Measurements from ENCODE around the gene TYW1.
"Not testable (repeated sequence)": the region's sequence is repeated elsewhere in the genome, so short reads cannot be mapped to it uniquely, and the experiment has no call there.

Gene TYW1

DNA sequence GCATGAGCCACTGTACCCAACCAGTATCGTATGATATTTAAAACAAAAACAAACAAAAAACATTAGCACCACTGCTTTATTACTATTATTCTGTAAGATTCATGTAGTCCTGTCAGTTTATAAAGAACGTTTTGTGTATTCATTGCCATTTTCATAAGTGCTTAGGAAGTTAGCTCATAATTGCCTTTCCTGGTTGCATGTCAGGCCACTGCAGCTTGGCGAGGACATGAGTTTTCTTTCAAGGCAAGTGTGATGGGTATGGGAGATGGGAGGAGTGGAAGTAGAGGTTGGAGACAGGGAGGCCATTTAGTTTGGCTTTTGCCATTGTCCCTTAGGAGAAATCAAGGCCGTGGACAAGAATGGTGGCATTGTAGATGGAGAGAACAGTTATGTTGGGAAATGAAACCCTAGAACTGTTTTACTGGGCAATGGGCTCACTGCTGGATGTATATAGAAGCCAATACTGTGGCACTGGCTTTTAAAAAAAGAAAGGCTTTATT is 48.9 kb downstream of the TYW1 start:
- DNase-seq (ENCODE audit: low spot score): no peak

DNA sequence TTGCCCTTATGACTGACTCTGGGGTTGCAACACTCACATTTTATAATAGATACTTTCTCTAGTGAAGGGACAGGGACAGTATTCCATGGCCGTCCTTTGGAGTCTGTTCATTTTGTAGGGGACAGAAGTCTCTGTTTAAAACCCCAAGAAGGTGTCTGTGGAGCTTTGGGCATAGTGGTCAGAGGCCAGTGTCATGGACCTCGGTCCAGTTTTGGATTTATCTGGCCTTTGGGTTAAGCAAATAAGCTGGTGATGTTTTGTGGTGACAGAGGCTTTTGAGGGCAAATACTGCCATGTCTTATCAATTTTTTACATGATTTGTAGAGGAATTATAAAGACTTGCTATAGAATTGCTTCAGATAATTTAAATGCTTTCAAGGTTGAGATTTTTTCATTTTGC is 50.2 kb downstream of the TYW1 start:
- not testable (repeated sequence) for DNase-seq (ENCODE audit: low spot score)

GRCh38 chr7:67049908-67050307 is 53.3 kb downstream of the TYW1 start:
- not testable (repeated sequence) for DNase-seq (ENCODE audit: low spot score)

DNA sequence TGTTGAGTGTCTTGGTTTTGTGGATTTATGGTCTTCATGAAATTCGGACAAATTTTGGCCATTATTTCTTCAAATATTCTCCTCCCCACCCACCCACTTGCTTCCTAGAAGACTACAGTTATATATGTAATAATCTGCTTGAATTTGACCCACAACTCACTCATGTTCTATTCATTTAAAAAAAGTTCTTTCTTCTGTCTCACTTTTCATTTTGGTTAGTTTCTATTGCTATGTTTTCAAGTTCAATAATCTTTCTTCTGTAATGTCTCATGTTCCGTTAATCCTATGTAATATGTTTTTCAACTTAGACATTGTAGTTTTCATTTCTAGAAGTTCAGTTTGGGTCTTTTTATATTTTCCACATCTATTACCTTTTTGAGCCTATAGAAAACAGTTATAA is 55.5 kb downstream of the TYW1 start:
- DNase-seq (ENCODE audit: low spot score): not testable (repeated sequence)

GRCh38 chr7:67056683-67057082 is 60.0 kb downstream of the TYW1 start:
- DNase-seq (ENCODE audit: low spot score): no peak

GRCh38 chr7:67061321-67061720 is 64.7 kb downstream of the TYW1 start:
- not testable (repeated sequence) for DNase-seq (ENCODE audit: low spot score)

GRCh38 chr7:67062802-67063201 is 66.2 kb downstream of the TYW1 start:
- not testable (repeated sequence) for DNase-seq (ENCODE audit: low spot score)

GRCh38 chr7:67066950-67067622 is 70.5 kb downstream of the TYW1 start:
- DNase-seq (ENCODE audit: low spot score): not testable (repeated sequence)

GRCh38 chr7:67076120-67076519 is 79.5 kb downstream of the TYW1 start:
- not testable (repeated sequence) for DNase-seq (ENCODE audit: low spot score)

DNA sequence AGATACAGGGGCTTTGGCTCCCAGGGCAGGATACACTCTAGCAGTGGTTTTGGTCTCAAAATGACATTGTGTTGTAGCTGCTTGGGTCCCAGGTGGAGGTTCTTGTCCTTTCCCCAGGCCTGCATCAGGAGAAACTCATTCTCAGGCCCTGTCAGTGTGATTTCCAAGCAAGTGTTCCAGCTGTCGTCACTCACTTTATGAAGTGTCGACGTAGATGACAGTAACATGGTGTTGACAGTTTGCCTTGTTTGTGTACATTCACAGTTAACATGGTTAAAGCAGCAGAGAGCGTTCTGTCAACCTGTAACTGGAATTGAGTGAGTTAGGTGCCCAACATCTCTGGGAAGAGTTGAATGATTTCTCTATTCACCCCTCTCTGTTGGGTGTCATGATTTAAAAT is 86.2 kb downstream of the TYW1 start:
- not testable (repeated sequence) for DNase-seq (ENCODE audit: low spot score)

GRCh38 chr7:67089261-67089660 is 92.6 kb downstream of the TYW1 start:
- DNase-seq (ENCODE audit: low spot score): not testable (repeated sequence)

DNA sequence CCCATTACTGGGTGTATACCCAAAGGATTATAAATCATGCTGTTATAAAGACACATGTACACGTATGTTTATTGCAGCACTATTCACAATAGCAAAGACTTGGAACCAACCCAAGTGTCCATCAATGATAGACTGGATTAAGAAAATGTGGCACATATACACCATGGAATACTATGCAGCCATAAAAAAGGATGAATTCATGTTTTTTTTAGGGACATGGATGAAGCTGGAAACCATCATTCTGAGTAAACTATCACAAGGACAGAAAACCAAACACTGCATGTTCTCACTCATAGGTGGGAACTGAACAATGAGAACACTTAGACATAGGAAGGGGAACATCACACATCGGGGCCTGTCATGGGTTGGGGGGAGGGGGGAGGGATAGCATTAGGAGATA is 94.4 kb downstream of the TYW1 start:
- DNase-seq (ENCODE audit: low spot score): not testable (repeated sequence)

DNA sequence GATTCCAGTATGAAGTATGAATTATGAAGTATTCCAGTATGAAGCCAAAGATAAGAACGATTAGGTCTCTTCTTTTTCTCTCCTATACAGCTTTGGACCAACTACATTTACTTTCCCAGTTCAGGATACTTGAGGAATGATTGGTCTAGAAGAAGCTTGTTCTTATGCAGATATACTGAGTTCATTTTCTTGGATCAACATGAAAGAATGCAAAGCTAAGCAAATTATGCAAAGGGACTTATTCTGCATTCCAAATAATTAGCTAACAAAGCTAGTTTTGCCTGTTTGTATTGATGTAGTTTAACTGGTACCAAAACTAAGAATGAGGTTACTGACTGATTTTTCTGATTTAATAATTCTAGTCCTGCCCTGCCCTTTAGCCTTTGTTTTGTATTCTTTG is 101.4 kb downstream of the TYW1 start:
- DNase-seq (ENCODE audit: low spot score): not testable (repeated sequence)

DNA sequence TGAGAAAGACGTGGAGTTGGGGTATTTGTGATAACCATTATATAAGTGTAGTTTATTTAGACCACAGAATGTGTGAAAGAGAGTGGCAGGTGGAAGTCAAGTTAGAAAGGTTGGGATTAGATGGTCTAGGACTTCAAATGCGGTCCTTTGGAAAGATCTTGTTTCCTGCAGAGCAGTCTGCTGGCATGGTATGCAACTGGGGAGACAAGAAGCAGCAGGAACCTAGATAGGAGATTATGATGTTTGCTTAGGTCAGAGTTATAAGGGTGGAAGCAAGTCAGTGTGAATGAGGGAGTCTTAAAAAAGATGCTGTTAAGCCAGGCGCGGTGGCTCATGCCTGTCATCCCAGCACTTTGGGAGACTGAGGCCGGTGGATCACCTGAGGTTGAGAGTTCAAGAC is 102.8 kb downstream of the TYW1 start:
- DNase-seq (ENCODE audit: low spot score): not testable (repeated sequence)

DNA sequence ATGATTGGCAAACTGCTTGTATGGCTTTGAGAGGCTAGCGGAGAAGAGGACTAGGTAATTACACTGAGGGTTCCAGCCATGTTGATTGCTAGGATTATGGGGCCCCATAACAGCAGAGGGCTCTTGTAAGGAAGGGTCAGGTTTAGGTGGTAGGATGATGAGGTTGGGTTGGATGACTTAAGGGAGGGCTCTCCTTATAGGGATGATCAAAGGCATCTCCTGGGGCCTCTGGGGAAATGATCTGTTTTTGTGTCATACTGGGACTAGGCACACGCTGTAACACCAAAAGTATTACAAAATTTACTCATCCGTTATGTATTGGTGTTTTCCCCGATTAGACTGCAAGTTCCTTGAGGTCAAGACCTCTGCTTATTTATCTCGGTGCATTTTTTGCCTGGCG is 103.4 kb downstream of the TYW1 start:
- DNase-seq (ENCODE audit: low spot score): not testable (repeated sequence)

- no peak for DNase-seq (ENCODE audit: low spot score)
Observed at GRCh38 chr7:67100956-67101361, 104.3 kb downstream of the TYW1 start.

DNA sequence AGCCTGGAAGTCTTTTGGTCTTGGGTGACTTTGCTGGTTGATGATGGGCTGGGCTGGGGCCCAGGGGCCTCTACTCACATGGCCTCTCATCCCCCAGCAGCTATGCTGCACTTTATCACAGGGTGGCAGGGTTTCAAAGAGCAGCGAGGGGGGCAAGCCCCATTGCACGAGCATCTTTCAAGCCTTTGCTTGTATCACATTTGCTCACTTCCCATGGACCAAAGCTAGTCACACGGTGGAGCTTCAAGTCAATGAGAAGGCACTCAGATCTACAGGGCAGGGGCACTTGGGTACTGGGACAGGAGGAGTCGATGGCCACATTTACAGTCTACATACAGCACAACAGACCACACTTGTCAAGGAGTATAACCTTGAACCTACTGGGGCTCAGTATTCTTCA is 108.3 kb downstream of the TYW1 start:
- not testable (repeated sequence) for DNase-seq (ENCODE audit: low spot score)

GRCh38 chr7:67105377-67105776 is 108.7 kb downstream of the TYW1 start:
- no peak for DNase-seq (ENCODE audit: low spot score)

DNA sequence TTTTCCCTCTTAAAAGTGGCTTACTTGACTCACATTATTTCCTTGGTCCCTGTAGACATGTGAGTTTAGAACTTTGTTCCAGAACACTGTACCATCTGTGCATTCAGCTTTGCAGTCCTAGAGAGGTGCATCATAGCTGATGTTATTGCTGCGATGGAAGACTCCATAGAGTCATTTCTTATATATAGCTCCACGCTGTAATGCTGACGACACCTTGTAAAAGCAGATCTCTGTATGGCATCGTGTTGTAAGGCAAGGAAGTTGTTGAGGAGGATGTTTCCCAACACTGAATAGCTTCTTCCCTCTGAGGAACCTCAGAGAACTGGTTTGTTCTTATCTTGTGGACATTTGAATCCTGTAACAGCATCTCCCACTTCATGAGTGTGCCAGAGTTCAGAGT is 109.6 kb downstream of the TYW1 start:
- not testable (repeated sequence) for DNase-seq (ENCODE audit: low spot score)

- DNase-seq (ENCODE audit: low spot score): not testable (repeated sequence)
Observed at GRCh38 chr7:67111342-67111741, 114.7 kb downstream of the TYW1 start.

- not testable (repeated sequence) for DNase-seq (ENCODE audit: low spot score)
Observed at GRCh38 chr7:67114483-67115246, 118.0 kb downstream of the TYW1 start.

- not testable (repeated sequence) for DNase-seq (ENCODE audit: low spot score)
Observed at GRCh38 chr7:67120491-67120890, 123.9 kb downstream of the TYW1 start.

DNA sequence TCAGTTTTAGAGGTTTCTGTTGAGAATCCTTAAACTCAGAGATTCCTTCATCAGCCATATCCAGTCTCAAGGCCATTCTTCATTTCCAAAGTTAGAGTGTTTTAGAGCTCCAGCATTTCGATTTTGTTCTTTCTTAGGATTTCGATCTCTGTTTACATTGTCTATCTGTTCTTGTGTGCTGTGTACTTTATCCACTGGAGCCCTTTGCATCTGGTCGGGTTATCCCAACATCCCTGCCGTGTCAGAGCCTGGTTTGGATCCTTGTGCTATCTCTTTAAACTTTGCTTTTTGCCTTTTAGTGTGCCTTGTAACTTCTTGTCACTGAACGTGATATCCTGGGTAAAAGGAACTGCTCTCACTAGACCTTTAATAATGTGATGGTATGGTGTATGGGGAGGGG is 131.6 kb downstream of the TYW1 start:
- DNase-seq (ENCODE audit: low spot score): not testable (repeated sequence)

Measured in hematopoietic multipotent progenitor cell treated with erythropoietin and hydrocortisone succinate and interleukin-3 and kit ligand, for 17 days (in vitro differentiated cells).